ENCODE data around the gene TACR1. TPM values are rescaled to one million over a fixed set of nuclear protein-coding genes. Genes with fewer than 3 reads are reported as not detected.
"Not testable (repeated sequence)": the region's sequence is repeated elsewhere in the genome, so short reads cannot be mapped to it uniquely, and the experiment has no call there.

TACR1 gene
- total RNA-seq, 1 donor, result not detected

DNA sequence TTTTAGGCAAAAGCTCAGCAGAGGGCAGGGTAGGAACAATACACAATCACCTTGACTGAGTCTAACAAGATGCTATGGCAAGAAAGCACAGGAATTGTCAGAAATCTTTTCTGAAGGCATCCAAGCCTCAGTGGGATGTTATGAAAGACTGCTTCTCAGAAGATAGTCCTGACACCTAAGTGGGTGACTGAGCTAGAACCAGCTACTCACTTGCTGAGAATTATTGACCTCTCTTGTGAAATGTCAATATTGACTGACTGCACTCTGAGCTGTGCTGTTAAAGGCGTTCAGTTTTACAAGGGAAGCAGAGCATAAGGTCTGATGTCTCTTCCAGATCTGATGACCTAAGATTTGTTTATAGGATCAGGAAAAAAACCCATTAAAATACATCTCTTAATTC, 46.1 kb downstream of the TACR1 start:
- H3K4me3 ChIP-seq (ENCODE audit: low read depth, low read length), result no peak overlapping the region
- TF ChIP-seq CTCF (IDR thresholded peaks at IDR 0.05; ENCODE audit: insufficient read depth, low read depth, low read length), result no peak
- DNase-seq (ENCODE audit: low read depth), result no peak

DNA sequence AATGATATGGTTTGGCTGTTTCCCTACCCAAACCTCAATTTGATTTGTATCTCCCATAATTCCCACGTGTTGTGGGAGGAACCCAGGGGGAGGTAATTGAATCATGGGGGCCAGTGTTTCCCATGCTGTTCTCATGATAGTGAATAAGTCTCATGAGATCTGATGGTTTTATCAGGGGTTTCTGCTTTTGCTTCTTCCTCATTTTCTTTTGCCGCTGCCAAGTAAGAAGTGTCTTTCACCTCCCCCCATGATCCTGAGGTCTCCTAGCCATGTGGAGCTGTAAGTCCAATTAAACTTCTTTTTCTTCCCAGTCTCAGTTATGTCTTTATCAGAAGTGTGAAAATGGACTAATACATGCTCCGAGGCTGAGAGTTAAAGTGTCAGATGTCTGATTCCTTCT, 47.1 kb downstream of the TACR1 start:
- not testable (repeated sequence) for H3K4me3 ChIP-seq (ENCODE audit: low read depth, low read length); DNase-seq (ENCODE audit: low read depth)

- not testable (repeated sequence) for DNase-seq (ENCODE audit: low read depth); H3K4me3 ChIP-seq (ENCODE audit: low read depth, low read length)
Observed at GRCh38 chr2:75147884-75148283, 51.4 kb downstream of the TACR1 start.

GRCh38 chr2:75146606-75147332, 52.6 kb downstream of the TACR1 start:
- H3K4me3 ChIP-seq (ENCODE audit: low read depth, low read length), result no peak overlapping the region
- DNase-seq (ENCODE audit: low read depth), result peak; percentile 10
- no peak for TF ChIP-seq CTCF (IDR thresholded peaks at IDR 0.05; ENCODE audit: insufficient read depth, low read depth, low read length)

DNA sequence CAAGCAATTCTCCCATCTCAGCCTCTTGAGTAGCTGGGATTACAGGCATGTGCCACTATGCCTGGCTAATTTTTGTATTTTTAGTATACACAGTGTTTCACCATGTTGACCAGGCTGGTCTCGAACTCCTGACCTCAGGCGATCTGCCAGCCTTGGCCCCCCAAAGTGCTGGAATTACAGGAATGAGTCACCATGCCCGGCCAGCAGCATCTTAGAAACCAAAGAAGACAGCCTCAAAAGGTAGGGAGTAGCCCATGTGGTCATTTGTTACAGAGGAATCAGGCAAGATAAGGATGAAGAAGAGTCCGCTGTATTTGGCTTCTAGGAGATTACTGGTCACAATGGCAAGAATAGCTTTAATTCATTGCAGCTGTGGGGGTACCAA, 53.1 kb downstream of the TACR1 start:
- not testable (repeated sequence) for H3K4me3 ChIP-seq (ENCODE audit: low read depth, low read length); DNase-seq (ENCODE audit: low read depth)

- DNase-seq (ENCODE audit: low read depth), result no peak
- TF ChIP-seq CTCF (IDR thresholded peaks at IDR 0.05; ENCODE audit: insufficient read depth, low read depth, low read length), result no peak
- no peak overlapping the region for H3K4me3 ChIP-seq (ENCODE audit: low read depth, low read length)
Observed at GRCh38 chr2:75142081-75142480, 57.2 kb downstream of the TACR1 start.

GRCh38 chr2:75140288-75140687, 59.0 kb downstream of the TACR1 start:
- no peak for TF ChIP-seq CTCF (IDR thresholded peaks at IDR 0.05; ENCODE audit: insufficient read depth, low read depth, low read length)
- no peak overlapping the region for H3K4me3 ChIP-seq (ENCODE audit: low read depth, low read length)
- no peak for DNase-seq (ENCODE audit: low read depth)

DNA sequence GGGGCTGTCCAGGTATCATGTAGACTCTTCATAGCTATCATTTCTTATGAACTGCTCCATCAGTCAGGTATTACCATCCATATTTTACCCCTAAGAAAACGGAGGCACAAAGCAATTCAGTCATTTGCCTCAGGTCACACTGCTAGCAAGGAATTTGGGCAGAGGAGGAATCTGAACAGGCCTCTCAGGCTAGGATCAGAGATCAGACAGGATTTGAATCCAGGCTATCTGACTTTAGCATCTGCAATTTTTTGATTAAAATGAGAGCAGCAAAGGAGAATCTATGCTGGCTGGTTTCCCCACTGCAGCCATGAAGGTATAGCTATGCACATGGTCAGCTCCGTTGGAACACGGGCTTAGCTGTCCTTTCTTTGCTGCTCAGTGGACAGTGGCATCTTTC, 60.1 kb downstream of the TACR1 start:
- DNase-seq (ENCODE audit: low read depth), result no peak
- TF ChIP-seq CTCF (IDR thresholded peaks at IDR 0.05; ENCODE audit: insufficient read depth, low read depth, low read length), result no peak
- H3K4me3 ChIP-seq (ENCODE audit: low read depth, low read length), result no peak overlapping the region
